ENCODE data around the gene TRMT112. TPM values are rescaled to one million over a fixed set of nuclear protein-coding genes. Genes with fewer than 3 reads are reported as not detected.

Gene TRMT112
- total and polyA plus RNA-seq, 2 experiments from 2014 or later: 298 to 927 TPM

DNA sequence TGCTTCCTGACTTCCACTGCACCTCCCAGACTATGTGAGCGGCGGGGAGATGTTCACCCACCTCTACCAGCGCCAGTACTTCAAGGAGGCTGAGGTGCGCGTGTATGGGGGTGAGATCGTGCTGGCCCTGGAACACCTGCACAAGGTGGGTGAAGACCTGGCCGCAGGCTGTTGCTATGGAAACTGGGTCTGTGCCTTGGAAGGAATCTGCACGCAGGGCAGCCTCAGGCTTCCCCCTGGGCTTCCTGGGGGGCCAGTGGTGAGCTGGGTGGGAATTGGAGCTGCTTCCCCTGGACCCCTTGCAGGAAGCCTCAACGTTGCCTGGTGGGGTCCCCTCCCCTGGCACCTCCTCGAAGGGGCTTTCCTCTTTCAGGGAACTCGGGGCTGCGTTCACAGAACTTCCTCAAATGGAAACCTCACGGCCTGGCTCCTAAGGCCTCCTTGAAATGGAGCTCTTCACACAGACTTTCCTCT, 43.1 kb upstream of the TRMT112 start (continued):
- TF ChIP-seq, protein P1, sequence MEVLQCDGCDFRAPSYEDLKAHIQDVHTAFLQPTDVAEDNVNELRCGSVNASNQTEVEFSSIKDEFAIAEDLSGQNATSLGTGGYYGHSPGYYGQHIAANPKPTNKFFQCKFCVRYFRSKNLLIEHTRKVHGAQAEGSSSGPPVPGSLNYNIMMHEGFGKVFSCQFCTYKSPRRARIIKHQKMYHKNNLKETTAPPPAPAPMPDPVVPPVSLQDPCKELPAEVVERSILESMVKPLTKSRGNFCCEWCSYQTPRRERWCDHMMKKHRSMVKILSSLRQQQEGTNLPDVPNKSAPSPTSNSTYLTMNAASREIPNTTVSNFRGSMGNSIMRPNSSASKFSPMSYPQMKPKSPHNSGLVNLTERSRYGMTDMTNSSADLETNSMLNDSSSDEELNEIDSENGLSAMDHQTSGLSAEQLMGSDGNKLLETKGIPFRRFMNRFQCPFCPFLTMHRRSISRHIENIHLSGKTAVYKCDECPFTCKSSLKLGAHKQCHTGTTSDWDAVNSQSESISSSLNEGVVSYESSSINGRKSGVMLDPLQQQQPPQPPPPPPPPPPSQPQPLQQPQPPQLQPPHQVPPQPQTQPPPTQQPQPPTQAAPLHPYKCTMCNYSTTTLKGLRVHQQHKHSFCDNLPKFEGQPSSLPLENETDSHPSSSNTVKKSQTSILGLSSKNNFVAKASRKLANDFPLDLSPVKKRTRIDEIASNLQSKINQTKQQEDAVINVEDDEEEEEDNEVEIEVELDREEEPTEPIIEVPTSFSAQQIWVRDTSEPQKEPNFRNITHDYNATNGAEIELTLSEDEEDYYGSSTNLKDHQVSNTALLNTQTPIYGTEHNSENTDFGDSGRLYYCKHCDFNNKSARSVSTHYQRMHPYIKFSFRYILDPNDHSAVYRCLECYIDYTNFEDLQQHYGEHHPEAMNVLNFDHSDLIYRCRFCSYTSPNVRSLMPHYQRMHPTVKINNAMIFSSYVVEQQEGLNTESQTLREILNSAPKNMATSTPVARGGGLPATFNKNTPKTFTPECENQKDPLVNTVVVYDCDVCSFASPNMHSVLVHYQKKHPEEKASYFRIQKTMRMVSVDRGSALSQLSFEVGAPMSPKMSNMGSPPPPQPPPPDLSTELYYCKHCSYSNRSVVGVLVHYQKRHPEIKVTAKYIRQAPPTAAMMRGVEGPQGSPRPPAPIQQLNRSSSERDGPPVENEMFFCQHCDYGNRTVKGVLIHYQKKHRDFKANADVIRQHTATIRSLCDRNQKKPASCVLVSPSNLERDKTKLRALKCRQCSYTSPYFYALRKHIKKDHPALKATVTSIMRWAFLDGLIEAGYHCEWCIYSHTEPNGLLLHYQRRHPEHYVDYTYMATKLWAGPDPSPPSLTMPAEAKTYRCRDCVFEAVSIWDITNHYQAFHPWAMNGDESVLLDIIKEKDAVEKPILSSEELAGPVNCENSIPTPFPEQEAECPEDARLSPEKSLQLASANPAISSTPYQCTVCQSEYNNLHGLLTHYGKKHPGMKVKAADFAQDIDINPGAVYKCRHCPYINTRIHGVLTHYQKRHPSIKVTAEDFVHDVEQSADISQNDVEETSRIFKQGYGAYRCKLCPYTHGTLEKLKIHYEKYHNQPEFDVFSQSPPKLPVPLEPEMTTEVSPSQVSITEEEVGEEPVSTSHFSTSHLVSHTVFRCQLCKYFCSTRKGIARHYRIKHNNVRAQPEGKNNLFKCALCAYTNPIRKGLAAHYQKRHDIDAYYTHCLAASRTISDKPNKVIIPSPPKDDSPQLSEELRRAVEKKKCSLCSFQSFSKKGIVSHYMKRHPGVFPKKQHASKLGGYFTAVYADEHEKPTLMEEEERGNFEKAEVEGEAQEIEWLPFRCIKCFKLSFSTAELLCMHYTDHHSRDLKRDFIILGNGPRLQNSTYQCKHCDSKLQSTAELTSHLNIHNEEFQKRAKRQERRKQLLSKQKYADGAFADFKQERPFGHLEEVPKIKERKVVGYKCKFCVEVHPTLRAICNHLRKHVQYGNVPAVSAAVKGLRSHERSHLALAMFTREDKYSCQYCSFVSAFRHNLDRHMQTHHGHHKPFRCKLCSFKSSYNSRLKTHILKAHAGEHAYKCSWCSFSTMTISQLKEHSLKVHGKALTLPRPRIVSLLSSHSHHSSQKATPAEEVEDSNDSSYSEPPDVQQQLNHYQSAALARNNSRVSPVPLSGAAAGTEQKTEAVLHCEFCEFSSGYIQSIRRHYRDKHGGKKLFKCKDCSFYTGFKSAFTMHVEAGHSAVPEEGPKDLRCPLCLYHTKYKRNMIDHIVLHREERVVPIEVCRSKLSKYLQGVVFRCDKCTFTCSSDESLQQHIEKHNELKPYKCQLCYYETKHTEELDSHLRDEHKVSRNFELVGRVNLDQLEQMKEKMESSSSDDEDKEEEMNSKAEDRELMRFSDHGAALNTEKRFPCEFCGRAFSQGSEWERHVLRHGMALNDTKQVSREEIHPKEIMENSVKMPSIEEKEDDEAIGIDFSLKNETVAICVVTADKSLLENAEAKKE (CRISPR knock-in tag; IDR thresholded peaks at IDR 0.05): no peak
- TF ChIP-seq EZH2 (IDR thresholded peaks at IDR 0.05; ENCODE audit: low read depth, unreplicated experiment) (no peak), EZH2phosphoT487 (IDR thresholded peaks at IDR 0.05; ENCODE audit: unreplicated experiment) (no peak), ZNF114 (CRISPR knock-in tag; IDR thresholded peaks at IDR 0.05) (no peak), POLR2AphosphoS5 (IDR thresholded peaks at IDR 0.05; ENCODE audit: low read depth) (no peak), JUNB (IDR thresholded peaks at IDR 0.05; ENCODE audit: unreplicated experiment) (no peak)
- TF ChIP-seq, protein P2, sequence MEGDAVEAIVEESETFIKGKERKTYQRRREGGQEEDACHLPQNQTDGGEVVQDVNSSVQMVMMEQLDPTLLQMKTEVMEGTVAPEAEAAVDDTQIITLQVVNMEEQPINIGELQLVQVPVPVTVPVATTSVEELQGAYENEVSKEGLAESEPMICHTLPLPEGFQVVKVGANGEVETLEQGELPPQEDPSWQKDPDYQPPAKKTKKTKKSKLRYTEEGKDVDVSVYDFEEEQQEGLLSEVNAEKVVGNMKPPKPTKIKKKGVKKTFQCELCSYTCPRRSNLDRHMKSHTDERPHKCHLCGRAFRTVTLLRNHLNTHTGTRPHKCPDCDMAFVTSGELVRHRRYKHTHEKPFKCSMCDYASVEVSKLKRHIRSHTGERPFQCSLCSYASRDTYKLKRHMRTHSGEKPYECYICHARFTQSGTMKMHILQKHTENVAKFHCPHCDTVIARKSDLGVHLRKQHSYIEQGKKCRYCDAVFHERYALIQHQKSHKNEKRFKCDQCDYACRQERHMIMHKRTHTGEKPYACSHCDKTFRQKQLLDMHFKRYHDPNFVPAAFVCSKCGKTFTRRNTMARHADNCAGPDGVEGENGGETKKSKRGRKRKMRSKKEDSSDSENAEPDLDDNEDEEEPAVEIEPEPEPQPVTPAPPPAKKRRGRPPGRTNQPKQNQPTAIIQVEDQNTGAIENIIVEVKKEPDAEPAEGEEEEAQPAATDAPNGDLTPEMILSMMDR (conservative IDR thresholded peaks at IDR 0.05; ENCODE audit: low read depth in 2 of 2): no peak

All from GM23338 (cell line).